ENCODE results near the gene LEFTY1. TPM values are rescaled to one million over a fixed set of nuclear protein-coding genes. Genes with fewer than 3 reads are reported as not detected.
"Not testable (repeated sequence)": the region's sequence is repeated elsewhere in the genome, so short reads cannot be mapped to it uniquely, and the experiment has no call there.

The LEFTY1 gene
- total RNA-seq, 2 donors from 2014 or later, result 0.35 TPM; not detected in 1

DNA sequence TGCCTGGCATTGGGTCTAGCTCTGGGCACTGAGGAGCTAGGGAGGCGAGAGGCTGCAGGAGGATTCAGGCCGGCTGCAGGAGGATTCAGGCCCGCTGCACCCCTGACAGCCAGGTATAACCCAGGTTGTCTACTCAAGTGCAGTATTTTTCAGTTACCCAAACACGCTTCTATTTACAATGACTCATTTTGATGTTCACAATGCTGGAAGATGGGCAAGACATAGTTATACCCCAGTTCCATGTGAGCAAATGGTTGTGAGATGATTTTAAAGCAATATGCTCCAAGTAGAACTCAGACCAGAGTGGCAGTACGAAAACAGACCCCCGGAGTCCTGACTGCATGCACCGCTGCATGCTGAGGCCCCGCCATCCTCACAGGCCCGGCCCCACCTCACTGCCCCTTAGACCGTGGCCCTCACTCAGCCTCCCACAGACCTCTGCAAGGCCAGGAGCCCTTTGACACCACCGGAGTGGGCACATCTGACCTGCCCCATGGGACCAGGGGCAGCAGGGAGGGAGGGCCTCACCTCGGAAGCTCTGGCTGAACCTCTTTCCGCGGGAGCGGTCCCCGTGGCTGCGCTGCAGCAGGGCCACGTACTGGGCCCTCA is 553 bp downstream of the LEFTY1 start:
- Histone ChIP-seq H3K27ac (no peak overlapping the region), H3K9me3 (no peaks in the 10 kb centered on the region), H3K36me3 (no peaks in the 10 kb centered on the region), H3K27me3 (no peaks in the 10 kb centered on the region), H3K4me3 (no peak overlapping the region), H3K4me1 (peaks cover 0 to 7% of the 10 kb centered on the region in 2 donors)
- no peak for DNase-seq (ENCODE audit: low spot score)
- no peak for TF ChIP-seq CTCF (IDR thresholded peaks at IDR 0.05)

DNA sequence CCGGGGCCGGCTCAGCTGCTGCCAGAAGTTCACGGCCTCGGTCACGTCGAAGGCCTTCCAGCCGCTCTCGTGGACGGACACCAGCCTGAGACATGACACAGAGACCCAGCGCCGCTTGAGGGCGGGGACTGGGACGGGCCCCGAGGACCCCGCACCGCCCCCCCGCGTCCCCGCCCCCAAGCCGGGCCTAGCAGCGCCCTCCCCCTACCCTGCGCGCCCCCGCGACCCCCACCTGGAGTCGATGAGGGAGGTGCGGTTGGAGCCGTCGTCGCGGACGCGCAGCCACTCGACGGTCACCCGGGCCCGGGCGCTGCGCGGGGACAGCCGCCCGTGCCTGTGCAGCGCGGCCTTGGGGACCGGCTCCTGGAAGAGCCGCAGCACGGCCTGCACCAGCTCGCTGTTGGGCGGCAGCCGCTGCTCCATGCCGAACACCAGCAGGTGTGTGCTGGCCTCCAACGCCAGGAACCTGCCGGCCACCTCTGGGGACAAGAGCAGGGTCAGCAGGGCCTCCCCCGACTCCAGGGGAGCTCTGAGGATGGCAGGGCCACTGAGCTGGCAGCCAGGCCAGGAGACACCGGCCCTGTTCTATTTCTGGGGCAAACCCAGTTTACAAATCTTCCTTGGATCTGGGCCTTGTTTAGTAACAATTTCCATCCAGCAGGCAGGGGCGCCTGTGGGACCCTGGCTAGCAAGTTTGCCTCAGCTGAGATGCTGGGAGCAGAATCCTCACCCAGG is 1.2 kb downstream of the LEFTY1 start:
- H3K36me3 ChIP-seq; H3K9me3 ChIP-seq; H3K4me3 ChIP-seq; H3K4me1 ChIP-seq; DNase-seq (ENCODE audit: low spot score); H3K27me3 ChIP-seq; H3K27ac ChIP-seq: not testable (repeated sequence)

DNA sequence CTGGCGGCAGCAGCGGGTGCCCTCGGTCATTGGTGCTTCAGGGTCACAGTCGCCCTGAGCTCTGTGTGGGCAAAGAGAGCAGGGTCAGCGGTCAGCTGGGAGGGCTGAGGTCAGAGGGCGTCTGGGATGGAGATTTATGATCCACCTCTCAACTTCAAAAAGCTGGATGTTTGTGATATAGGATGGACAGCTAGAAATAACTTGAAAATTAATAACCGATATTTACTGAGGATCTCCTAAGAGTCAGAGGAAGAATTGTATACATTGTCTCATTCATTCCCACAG is 2.0 kb downstream of the LEFTY1 start:
- TF ChIP-seq CTCF (IDR thresholded peaks at IDR 0.05), result no peak
- Histone ChIP-seq H3K27ac (no peak overlapping the region), H3K4me1 (peaks cover 0 to 7% of the 10 kb centered on the region in 2 donors), H3K9me3 (no peaks in the 10 kb centered on the region), H3K4me3 (no peak overlapping the region), H3K36me3 (no peaks in the 10 kb centered on the region), H3K27me3 (no peaks in the 10 kb centered on the region)
- no peak for DNase-seq (ENCODE audit: low spot score)

DNA sequence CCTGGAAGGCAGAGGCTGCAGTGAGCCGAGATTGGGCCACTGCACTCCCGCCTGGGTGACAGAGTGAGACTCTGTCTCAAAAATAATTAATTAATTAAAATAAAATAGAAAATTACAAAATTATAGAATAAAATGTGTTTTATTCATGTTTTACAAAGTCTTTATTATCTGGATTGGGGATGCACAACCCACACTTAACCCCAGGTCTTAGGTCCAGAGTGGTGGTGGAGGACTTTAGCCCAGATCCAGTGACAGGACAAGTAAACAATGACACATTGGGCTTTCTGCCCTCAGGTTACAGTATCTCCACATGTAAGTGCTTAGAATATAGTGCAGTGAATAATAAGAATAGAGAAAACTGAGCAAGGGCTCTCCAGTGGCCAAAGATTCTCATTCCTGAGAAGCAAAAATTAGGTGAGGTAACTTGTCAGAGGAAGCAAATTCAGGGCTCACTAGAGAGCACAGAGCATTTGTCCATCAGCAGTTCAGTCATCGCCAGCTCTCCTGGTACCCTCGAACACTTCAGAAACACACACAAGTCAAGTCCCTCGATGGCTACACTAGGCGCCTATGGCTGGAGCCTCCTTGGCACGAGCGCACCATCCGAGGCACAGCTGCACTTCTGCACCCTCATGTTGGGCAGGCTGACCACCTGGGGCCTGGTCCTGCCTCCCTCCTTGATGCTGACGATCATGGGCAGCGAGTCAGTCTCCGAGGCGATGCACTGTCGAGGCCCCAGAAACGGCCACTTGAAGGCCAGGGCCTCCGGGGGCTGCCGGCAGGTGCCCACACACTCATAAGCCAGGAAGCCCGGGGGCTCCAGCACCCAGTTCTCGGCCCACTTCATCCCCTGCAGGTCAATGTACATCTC is 2.6 kb downstream of the LEFTY1 start:
- TF ChIP-seq CTCF (IDR thresholded peaks at IDR 0.05), result no peak
- no peaks in the 10 kb centered on the region for H3K36me3 ChIP-seq
- no peak for DNase-seq (ENCODE audit: low spot score)
- no peak overlapping the region for H3K27ac ChIP-seq
- no peak overlapping the region for H3K4me3 ChIP-seq
- H3K9me3 ChIP-seq, result no peaks in the 10 kb centered on the region
- peaks cover 0 to 10% of the 10 kb centered on the region in 2 donors for H3K4me1 ChIP-seq
- no peaks in the 10 kb centered on the region for H3K27me3 ChIP-seq

DNA sequence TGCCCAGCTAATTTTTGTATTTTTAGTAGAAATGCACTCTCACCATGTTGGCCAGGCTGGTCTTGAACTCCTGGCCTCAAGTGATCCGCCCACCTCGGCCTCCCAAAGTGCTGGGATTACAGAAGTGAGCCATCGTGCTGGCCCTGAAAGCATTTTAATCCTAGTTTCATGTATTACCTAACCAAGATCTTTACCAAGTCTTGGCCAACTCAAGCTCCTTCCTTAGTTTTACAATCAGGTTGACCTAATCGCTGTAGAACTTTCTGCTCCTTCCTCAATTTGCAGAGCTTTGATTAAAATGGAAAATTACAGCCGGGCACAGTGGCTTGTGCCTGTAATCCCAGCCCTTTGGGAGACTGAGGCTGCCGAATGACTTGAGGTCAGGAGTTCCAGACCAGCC is 3.6 kb downstream of the LEFTY1 start:
- H3K27me3 ChIP-seq, result no peaks in the 10 kb centered on the region
- DNase-seq (ENCODE audit: low spot score), result no peak
- H3K27ac ChIP-seq, result no peak overlapping the region
- no peak overlapping the region for H3K4me3 ChIP-seq
- TF ChIP-seq CTCF (IDR thresholded peaks at IDR 0.05), result no peak
- H3K4me1 ChIP-seq, result peaks cover 0 to 15% of the 10 kb centered on the region in 2 donors
- H3K36me3 ChIP-seq, result no peaks in the 10 kb centered on the region
- H3K9me3 ChIP-seq, result no peaks in the 10 kb centered on the region

GRCh38 chr1:225883616-225884265 is 5.2 kb downstream of the LEFTY1 start:
- TF ChIP-seq CTCF (IDR thresholded peaks at IDR 0.05), result no peak
- Histone ChIP-seq H3K36me3 (no peaks in the 10 kb centered on the region), H3K27me3 (no peaks in the 10 kb centered on the region), H3K4me1 (peaks cover 0 to 30% of the 10 kb centered on the region in 2 donors), H3K27ac (no peak overlapping the region), H3K4me3 (no peak overlapping the region), H3K9me3 (no peaks in the 10 kb centered on the region)
- DNase-seq (ENCODE audit: low spot score), result no peak

Measured in right atrium auricular region (tissue), 2 donors.